GM21367 (cell line): ENCODE data around the gene CATSPER3.
"Not testable (repeated sequence)": the region's sequence is repeated elsewhere in the genome, so short reads cannot be mapped to it uniquely, and the experiment has no call there.

Source experiments
- ATAC-seq: cut with Tn5 transposase; IDR thresholded peaks from one replicate; pipeline ENCODE4 v1.9.1; 2021; ENCODE audit not compliant: unreplicated experiment

Gene CATSPER3

DNA sequence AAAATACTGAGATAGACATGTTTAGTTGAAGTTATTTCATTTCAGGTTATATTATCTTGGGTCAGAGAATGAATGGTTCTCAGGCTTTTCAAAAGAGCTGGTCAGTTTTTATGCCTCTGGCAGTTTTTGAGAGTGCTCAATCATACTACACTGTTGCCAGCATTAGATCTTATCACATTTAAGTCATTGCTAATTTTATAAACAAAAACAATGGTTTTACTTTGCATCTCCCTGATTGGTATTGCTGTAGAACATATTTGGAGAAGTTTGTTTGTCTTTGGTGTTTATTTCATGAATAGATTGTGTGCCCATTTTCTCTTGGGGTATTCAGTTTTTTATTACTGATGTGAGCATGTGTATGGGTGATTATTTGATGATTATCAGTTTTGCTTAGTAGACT, 1.5 kb downstream of the CATSPER3 start:
- ATAC-seq, result no peak

DNA sequence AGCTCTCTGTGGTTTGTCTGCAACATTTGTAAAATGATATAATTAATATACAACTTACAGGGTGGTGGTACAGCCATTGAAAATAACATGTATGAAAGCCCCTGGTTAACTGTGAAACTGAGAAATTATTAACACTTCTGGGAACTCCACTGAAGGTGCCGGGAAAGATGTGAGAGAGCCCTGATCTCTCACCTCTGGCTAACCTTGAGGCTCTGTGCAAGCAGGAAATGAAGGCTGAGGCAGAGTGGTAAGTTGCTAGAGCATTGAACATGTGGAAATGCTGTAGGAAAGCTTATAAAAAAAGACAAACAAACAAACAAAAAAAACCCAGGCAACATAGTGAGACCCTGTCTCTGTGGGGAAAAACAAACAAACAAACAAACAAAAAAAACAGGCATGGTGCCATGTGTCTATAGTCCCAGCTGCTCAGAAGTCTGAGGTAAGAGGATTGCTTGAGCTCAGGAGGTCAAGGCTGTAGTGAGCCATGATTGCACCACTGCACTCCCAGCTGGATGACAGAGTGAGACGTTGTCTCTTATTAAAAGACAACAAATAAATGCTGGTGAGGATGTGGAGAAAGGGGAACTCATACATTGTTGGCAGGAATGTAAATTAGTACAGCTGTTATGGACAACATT, 7.5 kb downstream of the CATSPER3 start:
- no peak for ATAC-seq

DNA sequence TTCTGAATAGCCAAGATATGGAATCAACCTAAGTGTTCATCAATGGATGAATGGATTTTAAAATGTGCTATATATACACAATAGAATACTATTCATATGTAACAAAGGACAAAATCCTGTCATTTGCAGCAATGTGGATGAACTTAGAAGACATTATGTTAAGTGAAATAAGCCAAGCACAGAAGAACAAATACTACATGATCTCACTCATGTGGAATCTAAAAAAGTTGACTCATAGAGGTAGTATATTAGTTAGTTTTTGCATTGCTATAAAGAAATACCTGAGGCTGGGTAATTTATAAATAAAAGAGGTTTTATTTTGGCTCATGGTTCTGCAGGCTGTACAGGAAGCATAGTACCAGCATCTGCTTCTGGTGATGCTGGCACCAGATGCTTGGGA, 8.1 kb downstream of the CATSPER3 start:
- ATAC-seq, result no peak

DNA sequence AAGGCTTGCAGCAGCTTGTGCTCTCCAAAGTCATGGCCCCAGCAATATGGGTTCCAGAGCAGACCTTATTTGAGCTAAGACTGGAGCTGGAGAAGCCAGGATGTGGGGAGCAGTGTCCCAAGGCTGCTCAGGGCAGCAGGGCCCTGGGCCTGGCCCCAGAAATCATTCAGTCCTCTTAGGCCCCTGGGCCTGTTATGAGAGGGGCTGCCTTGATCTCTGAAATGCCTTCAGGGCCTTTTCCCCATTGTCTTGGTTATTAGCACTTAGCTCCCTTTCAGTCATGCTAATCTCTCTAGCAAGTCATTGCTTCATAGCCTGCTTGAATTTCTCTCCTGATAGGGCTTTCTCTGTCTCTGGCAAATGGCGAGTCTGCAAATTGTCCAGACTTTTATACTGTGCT, 9.1 kb downstream of the CATSPER3 start:
- no peak for ATAC-seq

DNA sequence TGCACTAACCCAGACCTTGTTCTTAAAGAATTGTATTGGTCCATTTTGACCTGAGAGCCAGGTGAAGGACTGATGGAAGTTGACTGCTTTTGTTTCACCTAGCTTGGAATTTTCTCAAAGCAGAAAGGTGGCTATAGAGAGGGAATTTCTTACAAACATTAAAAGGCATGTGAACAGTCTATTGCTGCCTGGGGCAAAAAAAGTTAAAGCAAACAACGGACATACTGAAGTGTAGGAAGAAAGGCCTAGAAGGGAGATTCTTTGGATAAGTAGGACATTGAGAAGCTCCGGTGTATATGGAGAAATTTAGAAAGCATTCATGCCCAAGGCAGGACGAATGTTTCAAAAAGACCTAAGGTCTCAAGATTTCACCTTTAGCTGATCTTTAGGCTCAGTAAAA, 11.7 kb downstream of the CATSPER3 start:
- no peak for ATAC-seq

DNA sequence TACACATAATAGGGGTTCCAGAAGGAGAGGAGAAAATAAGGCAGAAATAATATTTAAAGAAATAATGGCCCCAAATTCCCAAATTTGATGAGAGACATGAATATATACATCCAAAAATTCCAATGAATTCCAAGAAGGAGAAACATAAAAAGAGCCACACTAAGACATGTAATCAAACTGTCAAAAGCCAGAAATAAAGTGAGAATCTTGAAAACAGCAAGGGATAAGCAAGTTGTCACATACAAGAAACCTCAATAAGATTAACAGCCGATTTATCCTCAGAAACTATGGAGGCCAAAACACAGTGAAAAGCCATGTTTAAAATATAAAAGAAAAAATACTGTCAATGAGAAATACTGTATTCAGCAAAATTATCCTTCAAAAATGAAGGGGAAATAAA, 14.5 kb downstream of the CATSPER3 start:
- no peak for ATAC-seq

DNA sequence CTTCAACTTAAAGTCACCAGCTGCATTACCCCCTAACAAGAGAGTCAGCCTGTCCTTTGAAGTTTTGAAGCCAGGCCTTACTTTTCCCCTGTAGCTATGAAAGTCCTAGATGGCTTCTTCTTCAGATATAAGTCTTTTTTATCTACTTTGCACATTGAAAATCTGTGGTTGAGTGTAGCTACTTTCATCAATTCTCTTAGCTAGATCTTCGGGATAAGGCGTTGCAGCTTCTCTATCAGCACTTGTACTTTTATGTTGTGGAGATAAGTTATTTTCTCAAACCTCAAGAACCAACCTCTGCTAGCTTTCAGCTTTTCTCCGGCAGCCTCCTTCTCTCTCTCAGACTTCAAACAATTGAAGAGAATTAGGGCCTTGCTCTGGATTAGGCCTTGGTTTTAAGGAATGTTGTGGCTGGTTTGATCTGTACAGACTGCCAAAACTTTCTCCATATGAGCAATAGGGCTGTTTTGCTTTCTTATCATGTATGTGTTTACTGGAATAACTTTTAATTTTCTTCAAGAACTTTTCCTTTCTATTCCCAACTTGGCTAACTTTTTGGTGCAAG, 21.6 kb downstream of the CATSPER3 start:
- ATAC-seq, result no peak

DNA sequence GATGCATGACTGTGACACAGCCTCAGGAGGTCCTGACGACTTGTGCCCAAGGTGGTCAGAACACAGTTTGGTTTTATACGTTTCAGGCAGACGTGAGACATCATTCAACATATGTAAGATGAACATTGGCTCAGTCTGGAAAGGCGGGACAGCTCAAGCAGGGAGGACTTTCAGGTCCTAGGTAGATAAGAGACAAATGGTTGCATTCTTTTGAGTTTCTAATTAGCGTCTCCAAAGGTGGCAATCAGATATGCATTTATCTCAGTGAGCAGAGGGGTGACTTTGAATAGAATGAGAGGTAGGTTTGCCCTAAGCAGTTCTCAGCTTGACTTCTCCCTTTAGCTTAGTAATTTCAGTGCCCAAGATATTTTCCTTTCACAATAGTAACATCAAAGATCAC, 22.5 kb downstream of the CATSPER3 start:
- not testable (repeated sequence) for ATAC-seq

DNA sequence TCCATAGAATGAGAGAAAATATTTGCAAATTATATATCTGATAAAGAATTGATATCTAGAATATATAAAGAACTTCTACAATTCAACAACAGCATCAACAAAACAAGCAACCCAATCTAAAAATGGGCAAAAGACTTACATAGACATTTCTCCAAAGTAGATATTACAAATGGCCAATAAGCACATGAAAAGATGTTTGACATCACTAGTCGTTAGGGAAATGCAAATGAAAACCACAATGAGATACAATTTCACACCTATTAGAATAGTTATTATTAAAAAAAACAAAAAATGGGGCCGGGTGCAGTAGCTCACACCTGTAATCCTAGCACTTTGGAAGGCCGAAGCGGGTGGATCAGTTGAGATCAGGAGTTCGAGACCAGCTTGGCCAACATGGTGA, 24.4 kb downstream of the CATSPER3 start:
- no peak for ATAC-seq

DNA sequence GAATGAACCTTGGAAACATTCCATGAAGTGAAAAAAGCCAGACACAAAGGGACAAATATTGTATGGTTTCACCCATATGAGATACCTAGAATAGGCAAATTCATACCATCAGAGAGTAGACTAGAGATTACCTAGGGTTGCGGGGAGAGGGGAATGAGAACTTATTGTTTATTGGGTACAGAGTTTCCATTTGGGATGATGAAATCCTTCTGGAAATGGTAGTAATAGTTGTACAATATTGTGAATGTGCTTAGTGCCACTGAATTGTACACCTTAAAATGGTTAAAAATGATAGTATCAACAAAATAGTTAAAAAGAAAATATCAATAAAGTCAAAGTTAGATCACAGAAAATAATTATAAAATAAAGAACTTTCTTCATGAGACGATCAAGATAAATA, 25.5 kb downstream of the CATSPER3 start:
- ATAC-seq, result no peak

DNA sequence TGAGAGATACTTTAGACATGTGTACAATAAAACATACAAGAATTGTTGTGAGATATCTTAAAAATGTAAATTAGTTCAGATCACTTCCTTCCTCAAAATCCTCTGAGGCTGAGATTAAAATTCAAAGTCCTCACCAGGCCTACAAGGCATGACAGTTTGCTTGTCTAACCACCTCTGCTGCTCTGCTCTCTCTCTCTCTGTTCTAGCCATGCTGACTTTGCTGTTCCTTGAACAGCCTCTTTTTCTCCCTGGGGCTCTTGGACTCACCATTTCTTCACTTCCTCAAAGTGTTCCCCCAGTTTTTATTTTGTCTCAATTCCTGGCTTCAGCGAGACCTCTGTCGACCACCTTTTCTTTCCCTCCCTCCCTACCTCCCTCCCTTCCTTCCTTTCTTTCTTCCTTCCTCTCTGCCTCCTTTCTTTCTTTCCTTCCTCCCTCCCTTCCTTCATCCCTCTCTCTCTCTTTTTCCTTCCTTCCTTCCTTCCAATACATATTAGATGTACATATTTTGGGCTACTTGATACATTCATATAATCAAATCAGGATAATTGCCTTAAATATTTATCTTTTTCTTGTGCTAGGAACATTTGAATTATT, 27.0 kb downstream of the CATSPER3 start:
- no peak for ATAC-seq

DNA sequence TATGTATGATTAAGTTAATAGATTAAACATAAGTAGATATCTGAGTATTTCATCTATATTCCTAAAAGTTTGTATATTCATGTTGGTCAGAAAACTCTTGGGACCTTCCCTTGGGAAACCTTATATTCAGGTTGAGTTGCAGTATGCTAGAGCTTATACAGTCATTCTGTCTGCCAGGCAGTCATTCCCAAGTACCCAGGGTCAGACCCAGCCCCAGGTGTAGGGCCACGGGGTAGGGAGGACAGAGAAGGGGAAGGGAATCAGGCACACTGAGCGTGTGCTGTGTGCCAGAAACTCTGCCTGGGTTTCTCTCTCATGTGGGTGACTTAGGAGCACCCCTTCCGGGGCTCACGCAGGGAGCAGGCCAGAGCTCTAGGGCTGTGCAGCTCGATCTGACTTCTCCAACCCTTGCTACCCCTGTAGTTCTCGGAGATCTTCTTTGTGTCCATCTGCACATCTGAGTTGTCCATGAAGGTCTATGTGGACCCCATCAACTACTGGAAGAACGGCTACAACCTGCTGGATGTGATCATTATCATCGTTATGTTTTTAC, 28.2 kb downstream of the CATSPER3 start:
- no peak for ATAC-seq

DNA sequence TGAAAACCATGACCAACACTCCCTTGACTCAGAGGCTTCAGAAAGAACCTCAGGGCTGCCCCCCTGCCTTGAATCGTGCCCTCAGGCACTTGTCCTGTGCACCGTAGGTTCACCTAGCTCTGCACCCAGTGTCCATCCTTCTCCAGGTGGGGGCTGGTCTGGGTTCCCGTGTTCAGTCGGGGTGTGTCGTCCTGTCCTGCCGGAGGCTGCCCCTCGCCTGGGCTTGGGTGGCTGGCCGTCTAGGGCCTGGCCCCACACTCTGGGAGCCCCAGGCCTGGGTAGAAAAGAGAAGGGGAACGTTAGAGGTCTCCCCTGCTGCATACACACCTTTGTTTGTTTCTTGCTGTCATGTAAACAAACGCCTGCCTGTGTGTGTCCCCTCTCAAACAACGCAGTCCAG, 29.3 kb downstream of the CATSPER3 start:
- ATAC-seq, result no peak

DNA sequence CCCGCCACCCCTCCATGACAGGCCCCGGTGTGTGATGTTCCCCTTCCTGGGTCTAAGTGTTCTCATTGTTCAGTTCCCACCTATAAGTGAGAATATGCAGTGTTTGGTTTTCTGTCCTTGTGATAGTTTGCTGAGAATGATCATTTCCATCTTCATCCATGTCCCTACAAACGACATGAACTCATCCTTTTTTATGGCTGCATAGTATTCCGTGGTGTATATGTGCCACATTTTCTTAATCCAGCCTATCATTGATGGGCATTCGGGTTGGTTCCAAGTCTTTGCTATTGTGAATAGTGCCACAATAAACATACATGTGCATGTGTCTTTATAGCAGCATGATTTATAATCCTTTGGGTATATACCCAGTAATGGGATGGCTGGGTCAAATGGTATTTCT, 30.4 kb downstream of the CATSPER3 start:
- not testable (repeated sequence) for ATAC-seq

DNA sequence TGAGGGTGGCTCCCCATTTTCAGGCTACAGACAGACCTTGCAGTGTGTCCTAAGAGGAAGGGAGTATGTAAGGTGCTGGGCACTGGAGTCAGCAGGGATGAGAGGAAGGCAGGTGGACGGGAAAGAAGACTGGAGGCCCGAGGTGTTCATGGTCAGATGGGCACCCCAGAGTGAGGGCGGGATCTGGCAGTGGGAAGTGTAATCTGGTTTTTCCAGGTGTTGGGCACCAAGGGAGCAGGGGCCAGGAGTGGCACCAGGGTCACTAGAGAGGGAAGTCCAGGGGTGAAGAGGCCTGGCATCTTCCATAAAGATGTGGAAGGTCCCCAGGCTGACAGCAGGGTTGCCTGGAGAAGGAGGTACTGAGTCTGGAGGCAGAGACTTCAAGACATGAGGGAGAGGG, 36.7 kb downstream of the CATSPER3 start:
- ATAC-seq, result no peak

DNA sequence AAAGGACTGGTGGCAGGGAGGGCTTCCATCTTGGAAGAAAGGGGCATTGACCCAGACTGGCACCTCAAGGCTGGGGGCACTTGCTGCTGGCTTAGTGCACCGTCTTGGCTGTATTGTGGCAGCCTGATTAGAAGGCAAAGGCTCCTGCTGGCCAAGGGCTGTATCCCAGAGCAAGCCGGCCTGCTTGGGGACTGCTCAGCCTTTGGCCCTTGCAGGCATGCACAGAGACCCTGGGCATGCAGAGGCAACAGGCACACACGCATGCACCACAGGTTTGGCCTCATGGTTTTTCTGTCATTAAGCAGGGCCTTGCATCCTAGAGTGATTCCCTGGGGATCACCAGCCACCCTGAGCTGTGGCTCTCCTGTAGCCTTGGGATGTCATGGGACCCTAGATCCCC, 37.4 kb downstream of the CATSPER3 start:
- ATAC-seq, result no peak

DNA sequence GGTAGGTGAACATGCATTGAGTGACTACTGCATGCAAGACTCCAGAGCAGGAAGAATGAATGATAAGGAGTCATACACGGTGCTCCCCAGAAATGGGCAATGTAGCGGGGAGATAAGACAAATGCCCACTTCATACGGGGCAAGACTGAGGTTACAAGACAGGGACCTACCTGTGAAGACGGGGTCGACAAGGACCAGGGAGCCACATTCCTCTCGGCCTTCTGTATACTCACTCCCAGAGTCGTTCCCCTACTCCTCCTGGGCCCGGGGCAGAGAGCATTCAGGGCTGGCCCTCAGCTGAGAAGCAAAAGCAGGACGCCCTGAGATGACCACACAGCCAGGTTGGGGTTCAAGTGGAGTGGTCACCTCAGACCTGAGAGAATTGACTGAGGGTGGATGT, 39.6 kb downstream of the CATSPER3 start:
- no peak for ATAC-seq

DNA sequence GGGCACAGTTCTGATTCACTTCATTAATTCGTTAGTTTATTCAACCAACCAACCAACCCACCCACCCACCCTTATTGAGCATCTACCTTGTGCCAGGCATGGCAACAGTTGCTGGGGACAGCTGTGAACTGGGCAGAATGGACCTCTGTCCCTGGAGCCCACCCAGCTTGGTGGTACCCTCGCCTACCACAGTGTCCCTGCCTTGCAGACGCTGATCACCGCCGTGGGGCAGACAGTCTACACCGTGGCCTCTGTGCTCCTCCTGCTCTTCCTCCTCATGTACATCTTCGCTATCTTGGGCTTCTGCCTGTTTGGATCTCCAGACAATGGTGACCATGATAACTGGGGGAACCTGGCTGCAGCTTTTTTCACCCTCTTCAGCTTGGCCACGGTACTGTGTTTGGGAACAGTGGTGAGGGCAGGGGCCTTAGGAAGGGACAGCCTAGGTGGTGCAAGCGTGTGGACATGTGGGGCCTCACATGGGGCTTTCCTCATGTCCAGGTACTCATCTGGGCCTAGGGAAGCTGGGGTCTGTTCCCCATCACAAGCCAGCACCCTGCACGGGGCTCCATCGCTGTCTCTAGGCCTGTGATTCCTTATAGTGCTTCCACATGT, 40.1 kb downstream of the CATSPER3 start:
- no peak for ATAC-seq

DNA sequence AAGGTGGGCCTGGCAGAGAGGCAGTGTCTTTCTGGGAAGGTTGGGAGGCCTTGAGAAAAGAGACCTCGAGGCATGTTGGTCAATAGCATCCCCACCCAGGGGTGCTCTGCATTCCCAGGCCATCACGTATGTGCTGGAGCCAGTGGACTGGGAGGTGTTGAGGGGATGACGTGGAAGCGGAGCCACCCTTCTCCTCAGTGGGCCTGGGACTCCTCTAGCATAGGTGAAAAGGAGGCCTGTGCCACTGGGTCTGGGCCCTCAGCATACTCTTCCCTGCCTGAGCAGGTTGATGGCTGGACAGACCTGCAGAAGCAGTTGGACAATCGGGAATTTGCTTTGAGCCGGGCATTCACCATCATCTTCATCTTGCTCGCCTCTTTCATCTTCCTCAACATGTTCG, 40.8 kb downstream of the CATSPER3 start:
- no peak for ATAC-seq

DNA sequence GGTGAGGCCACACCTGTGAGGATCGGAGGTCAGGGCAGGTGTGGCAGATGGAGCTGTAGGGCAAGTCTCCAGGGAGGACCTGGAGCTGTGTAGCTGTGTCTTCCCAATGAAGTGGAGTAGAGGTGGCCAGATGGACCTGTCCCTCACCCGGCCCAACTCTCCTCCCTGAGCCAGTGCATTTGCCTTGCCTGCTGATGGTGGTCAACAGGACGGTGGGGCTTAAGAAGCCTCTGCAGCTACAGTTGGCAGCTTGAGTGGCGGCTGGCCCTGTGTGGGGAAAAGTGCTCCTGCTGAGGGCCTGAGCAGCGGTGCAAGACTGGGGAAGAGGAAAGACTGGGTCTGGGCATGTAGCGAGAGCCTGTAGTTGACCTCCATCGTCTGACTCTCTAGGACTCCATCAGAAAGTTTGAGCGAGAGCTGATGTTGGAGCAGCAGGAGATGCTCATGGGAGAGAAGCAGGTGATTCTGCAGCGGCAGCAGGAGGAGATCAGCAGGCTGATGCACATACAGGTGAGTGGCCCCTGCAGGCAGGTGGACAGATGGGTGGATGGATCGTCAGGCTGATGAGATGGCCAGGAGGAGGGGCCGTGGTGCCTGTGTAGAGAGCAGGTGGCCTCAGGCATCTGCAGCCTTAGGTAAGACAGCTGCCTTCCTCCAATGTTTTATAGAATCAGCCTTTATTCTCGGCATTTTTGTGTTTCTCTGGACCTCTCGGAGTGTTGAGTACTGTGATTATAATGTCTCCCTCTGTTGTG, 41.5 kb downstream of the CATSPER3 start:
- no peak for ATAC-seq

DNA sequence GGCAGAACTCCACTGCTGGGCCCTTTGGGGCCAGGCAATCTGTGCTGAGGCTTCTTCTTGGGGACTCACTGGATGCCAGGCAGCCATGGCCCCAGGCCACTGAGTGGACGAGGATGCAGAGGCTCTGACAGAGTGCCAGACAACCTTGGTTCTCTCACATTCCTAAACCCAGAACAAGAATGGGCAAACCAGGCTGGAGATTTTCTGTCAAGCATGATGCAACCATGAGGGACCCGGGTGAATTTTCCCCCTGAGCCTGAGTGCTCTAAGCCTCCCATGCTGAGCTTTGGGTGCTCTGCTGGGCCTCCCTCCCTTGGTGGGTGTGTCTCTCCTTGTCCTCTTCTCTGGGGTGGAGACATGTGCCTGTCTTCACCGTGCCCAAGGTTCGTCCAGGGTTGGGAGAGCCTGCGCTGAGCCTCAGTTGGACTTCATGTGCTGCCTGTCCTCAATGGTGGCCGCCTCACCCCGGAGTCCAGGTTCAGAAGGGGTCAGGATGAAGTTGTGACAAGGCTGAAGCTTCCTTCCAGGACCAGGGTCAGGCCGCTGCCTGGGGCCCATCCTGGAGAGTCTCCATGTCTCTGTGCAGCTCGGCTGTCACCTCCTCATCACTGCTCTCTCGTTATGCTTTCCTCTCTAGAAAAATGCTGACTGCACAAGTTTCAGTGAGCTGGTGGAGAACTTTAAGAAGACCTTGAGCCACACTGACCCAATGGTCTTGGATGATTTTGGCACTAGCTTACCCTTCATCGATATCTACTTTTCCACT, 42.2 kb downstream of the CATSPER3 start:
- ATAC-seq, result no peak
